Measurements from ENCODE around the gene SIMC1.

Gene SIMC1

GRCh38 chr5:176381423-176381822 lies 143.2 kb downstream of the SIMC1 start:
- Mint-ChIP-seq H3K27me3 (ENCODE audit: low read depth) (no peaks in the 10 kb centered on the region), H3K4me3 (no peak overlapping the region), H3K36me3 (ENCODE audit: low read depth) (peaks cover 27% of the 10 kb centered on the region), H3K4me1 (ENCODE audit: low read depth) (peaks cover 7% of the 10 kb centered on the region), H3K9me3 (no peaks in the 10 kb centered on the region), H3K27ac (no peak overlapping the region)

GRCh38 chr5:176381979-176382378 lies 143.8 kb downstream of the SIMC1 start:
- Mint-ChIP-seq H3K36me3 (ENCODE audit: low read depth) (peaks cover 29% of the 10 kb centered on the region), H3K4me3 (no peak overlapping the region), H3K27ac (no peak overlapping the region)

GRCh38 chr5:176382721-176383120 lies 144.5 kb downstream of the SIMC1 start:
- Mint-ChIP-seq H3K4me3 (no peak overlapping the region), H3K9me3 (no peaks in the 10 kb centered on the region), H3K27me3 (ENCODE audit: low read depth) (no peaks in the 10 kb centered on the region), H3K4me1 (ENCODE audit: low read depth) (peaks cover 19% of the 10 kb centered on the region), H3K27ac (no peak overlapping the region), H3K36me3 (ENCODE audit: low read depth) (peaks cover 30% of the 10 kb centered on the region)

More at GRCh38 chr5:176381979-176382378, 143.8 kb downstream of the SIMC1 start:
- Mint-ChIP-seq H3K9me3 (no peaks in the 10 kb centered on the region), H3K4me1 (ENCODE audit: low read depth) (peaks cover 11% of the 10 kb centered on the region), H3K27me3 (ENCODE audit: low read depth) (no peaks in the 10 kb centered on the region)

GRCh38 chr5:176383248-176383905 lies 145.2 kb downstream of the SIMC1 start:
- H3K36me3 Mint-ChIP-seq (ENCODE audit: low read depth): peaks cover 32% of the 10 kb centered on the region
- no peaks in the 10 kb centered on the region for H3K9me3 Mint-ChIP-seq

GRCh38 chr5:176383961-176384360 lies 145.7 kb downstream of the SIMC1 start:
- no peak overlapping the region for H3K27ac Mint-ChIP-seq
- no peak overlapping the region for H3K4me3 Mint-ChIP-seq
- H3K27me3 Mint-ChIP-seq (ENCODE audit: low read depth): no peaks in the 10 kb centered on the region
- H3K4me1 Mint-ChIP-seq (ENCODE audit: low read depth): peaks cover 19% of the 10 kb centered on the region
- no peaks in the 10 kb centered on the region for H3K9me3 Mint-ChIP-seq
- peaks cover 32% of the 10 kb centered on the region for H3K36me3 Mint-ChIP-seq (ENCODE audit: low read depth)

More at GRCh38 chr5:176383248-176383905, 145.2 kb downstream of the SIMC1 start:
- H3K4me1 Mint-ChIP-seq (ENCODE audit: low read depth): peaks cover 19% of the 10 kb centered on the region
- no peak overlapping the region for H3K27ac Mint-ChIP-seq
- H3K27me3 Mint-ChIP-seq (ENCODE audit: low read depth): no peaks in the 10 kb centered on the region
- no peak overlapping the region for H3K4me3 Mint-ChIP-seq

GRCh38 chr5:176384366-176384930 lies 146.2 kb downstream of the SIMC1 start:
- Mint-ChIP-seq H3K36me3 (ENCODE audit: low read depth) (peaks cover 32% of the 10 kb centered on the region), H3K4me1 (ENCODE audit: low read depth) (peaks cover 19% of the 10 kb centered on the region), H3K27me3 (ENCODE audit: low read depth) (no peaks in the 10 kb centered on the region), H3K27ac (no peak overlapping the region), H3K9me3 (no peaks in the 10 kb centered on the region), H3K4me3 (no peak overlapping the region)

GRCh38 chr5:176384991-176385390 lies 146.8 kb downstream of the SIMC1 start:
- peaks cover 28% of the 10 kb centered on the region for H3K36me3 Mint-ChIP-seq (ENCODE audit: low read depth)
- no peaks in the 10 kb centered on the region for H3K27me3 Mint-ChIP-seq (ENCODE audit: low read depth)
- no peak overlapping the region for H3K27ac Mint-ChIP-seq
- H3K4me1 Mint-ChIP-seq (ENCODE audit: low read depth): peaks cover 22% of the 10 kb centered on the region
- no peak overlapping the region for H3K4me3 Mint-ChIP-seq
- no peaks in the 10 kb centered on the region for H3K9me3 Mint-ChIP-seq

- no peak overlapping the region for H3K27ac Mint-ChIP-seq
- H3K9me3 Mint-ChIP-seq: no peaks in the 10 kb centered on the region
- no peaks in the 10 kb centered on the region for H3K27me3 Mint-ChIP-seq (ENCODE audit: low read depth)
- H3K4me1 Mint-ChIP-seq (ENCODE audit: low read depth): peaks cover 22% of the 10 kb centered on the region
- H3K36me3 Mint-ChIP-seq (ENCODE audit: low read depth): peaks cover 28% of the 10 kb centered on the region
- peak overlapping the region; percentile 40 for H3K4me3 Mint-ChIP-seq
These were observed 148.3 kb downstream of the SIMC1 start for GRCh38 chr5:176386491-176386890.

GRCh38 chr5:176387384-176387925 lies 149.2 kb downstream of the SIMC1 start:
- peaks cover 22% of the 10 kb centered on the region for H3K4me1 Mint-ChIP-seq (ENCODE audit: low read depth)
- H3K27me3 Mint-ChIP-seq (ENCODE audit: low read depth): no peaks in the 10 kb centered on the region
- H3K36me3 Mint-ChIP-seq (ENCODE audit: low read depth): peaks cover 30% of the 10 kb centered on the region
- no peaks in the 10 kb centered on the region for H3K9me3 Mint-ChIP-seq
- H3K4me3 Mint-ChIP-seq: peak overlapping the region; percentile 98
- peak overlapping the region; percentile 100 for H3K27ac Mint-ChIP-seq

- H3K4me1 Mint-ChIP-seq (ENCODE audit: low read depth): peaks cover 22% of the 10 kb centered on the region
- no peaks in the 10 kb centered on the region for H3K9me3 Mint-ChIP-seq
- no peaks in the 10 kb centered on the region for H3K27me3 Mint-ChIP-seq (ENCODE audit: low read depth)
- H3K4me3 Mint-ChIP-seq: peak overlapping the region; percentile 98
- peaks cover 29% of the 10 kb centered on the region for H3K36me3 Mint-ChIP-seq (ENCODE audit: low read depth)
- H3K27ac Mint-ChIP-seq: peak overlapping the region; percentile 100
These were observed 149.8 kb downstream of the SIMC1 start for GRCh38 chr5:176388003-176388443.

GRCh38 chr5:176388444-176389134 lies 150.4 kb downstream of the SIMC1 start, which contains the start of the genes HIGD2A and NOP16:
Gene HIGD2A, plus strand, starts transcription at chr5:176388751. Its CDS starts 69 bp downstream, at chr5:176388820.
Gene NOP16, minus strand, starts transcription at chr5:176388598. Its CDS starts 59 bp downstream, at chr5:176388539.
- no peaks in the 10 kb centered on the region for H3K27me3 Mint-ChIP-seq (ENCODE audit: low read depth)
- no peaks in the 10 kb centered on the region for H3K9me3 Mint-ChIP-seq
- H3K4me1 Mint-ChIP-seq (ENCODE audit: low read depth): peaks cover 22% of the 10 kb centered on the region
- H3K4me3 Mint-ChIP-seq: peak within 1 kb of the TSS; percentile 98
- H3K27ac Mint-ChIP-seq: peak within 1 kb of the TSS; percentile 100
- peaks cover 33% of the 10 kb centered on the region for H3K36me3 Mint-ChIP-seq (ENCODE audit: low read depth)

- Mint-ChIP-seq H3K36me3 (ENCODE audit: low read depth) (peaks cover 28% of the 10 kb centered on the region), H3K27ac (peak overlapping the region; percentile 100), H3K4me1 (ENCODE audit: low read depth) (peaks cover 22% of the 10 kb centered on the region), H3K4me3 (peak overlapping the region; percentile 98), H3K27me3 (ENCODE audit: low read depth) (no peaks in the 10 kb centered on the region), H3K9me3 (no peaks in the 10 kb centered on the region)
These were observed 151.2 kb downstream of the SIMC1 start for GRCh38 chr5:176389135-176390123.

- H3K27me3 Mint-ChIP-seq (ENCODE audit: low read depth): no peaks in the 10 kb centered on the region
- H3K9me3 Mint-ChIP-seq: no peaks in the 10 kb centered on the region
- no peak overlapping the region for H3K27ac Mint-ChIP-seq
- H3K36me3 Mint-ChIP-seq (ENCODE audit: low read depth): peaks cover 19% of the 10 kb centered on the region
- H3K4me1 Mint-ChIP-seq (ENCODE audit: low read depth): peaks cover 15% of the 10 kb centered on the region
- H3K4me3 Mint-ChIP-seq: no peak overlapping the region
These were observed 153.3 kb downstream of the SIMC1 start for GRCh38 chr5:176391479-176391878.

Data from T-helper 1 cell treated with Interleukin-12 subunit alpha and Interleukin-12 subunit beta and Interleukin-4 antibody, amounts not matched to agents 30 μg/mL and 1 μg/mL, for 36 hours (primary cell).